GM12878 (cell line): ENCODE data around the gene CRYBA1. TPM values are rescaled to one million over a fixed set of nuclear protein-coding genes. Genes with fewer than 3 reads are reported as not detected.
A peak's percentile ranks its signal among the peaks of the same experiment; 100 is the strongest.

Experiments used
- ASH2L ChIP-seq: fragments of 300-600, 200-600 bp; sonication (generic); IDR thresholded peaks from 2 replicates; pipeline ENCODE4 v1.6.1; 2017; ENCODE audit warnings: low read depth, mild to moderate bottlenecking, borderline replicate concordance
- CHD4 ChIP-seq: fragments of 200-600 bp; sonication (generic); IDR thresholded peaks from 2 replicates; pipeline ENCODE4 v1.6.1; 2016; ENCODE audit warnings: mild to moderate bottlenecking
- E4F1 ChIP-seq: fragments of 450-650 bp; IDR thresholded peaks from 2 replicates; pipeline ENCODE4 v1.6.1; 2018; ENCODE audit warnings: borderline replicate concordance, mild to moderate bottlenecking; ENCODE audit not compliant: partially characterized antibody
- ELK1 ChIP-seq: IDR thresholded peaks from 2 replicates; pipeline ENCODE4 v1.6.1; 2012; ENCODE audit warnings: low read depth, low read length, improper control_type of control experiment
- EP300 ChIP-seq, 2 experiments: fragments of 150-350 bp in 1 of 2; IDR thresholded peaks; 2 replicates each; pipeline ENCODE4 v1.6.1; 2011 to 2012; ENCODE audit warnings: low read depth in 2 of 2, low read length in 2 of 2, borderline replicate concordance in 1 of 2, improper control_type of control experiment in 1 of 2, inconsistent platforms in 1 of 2; ENCODE audit not compliant: control insufficient read depth in 1 of 2
- HDGF ChIP-seq: fragments of 450-650 bp; IDR thresholded peaks from 2 replicates; pipeline ENCODE4 v1.6.1; 2016; ENCODE audit warnings: antibody characterized with exemption
- JUNB ChIP-seq: IDR thresholded peaks from 2 replicates; pipeline ENCODE4 v1.6.1; 2016; ENCODE audit warnings: antibody characterized with exemption, mild to moderate bottlenecking
- NBN ChIP-seq: fragments of 450-650 bp; IDR thresholded peaks from 2 replicates; pipeline ENCODE4 v1.6.1; 2016
- NRF1 ChIP-seq: conservative IDR thresholded peaks from 2 replicates; pipeline ENCODE4 v1.6.1; 2011; ENCODE audit warnings: mild to moderate bottlenecking, low read depth, low read length, improper control_type of control experiment
- RFX5 ChIP-seq: IDR thresholded peaks from 2 replicates; pipeline ENCODE4 v1.6.1; 2011; ENCODE audit warnings: low read depth, low read length, improper control_type of control experiment
- SMAD5 ChIP-seq: IDR thresholded peaks from 2 replicates; pipeline ENCODE4 v1.6.1; 2016; ENCODE audit warnings: antibody characterized with exemption, low read depth
- SPI1 ChIP-seq: IDR thresholded peaks from 2 replicates; pipeline ENCODE4 v1.6.1; 2011; ENCODE audit warnings: low read depth, mild to moderate bottlenecking, low read length, moderate library complexity, borderline replicate concordance; ENCODE audit not compliant: insufficient read depth
- STAT3 ChIP-seq: IDR thresholded peaks from 2 replicates; pipeline ENCODE4 v1.6.1; 2011; ENCODE audit warnings: low read depth, low read length, improper control_type of control experiment
- SUZ12 ChIP-seq: fragments of 200-600 bp; sonication (generic); IDR thresholded peaks from one replicate; pipeline ENCODE4 v1.6.1; 2018; ENCODE audit warnings: antibody characterized with exemption, mild to moderate bottlenecking; ENCODE audit not compliant: unreplicated experiment
- TCF12 ChIP-seq: IDR thresholded peaks from 2 replicates; pipeline ENCODE4 v1.6.1; 2011; ENCODE audit warnings: low read depth, mild to moderate bottlenecking, low read length
- USF1 ChIP-seq: IDR thresholded peaks from 2 replicates; pipeline ENCODE4 v1.6.1; 2011; ENCODE audit warnings: borderline replicate concordance, low read depth, mild to moderate bottlenecking, moderate library complexity, mixed read lengths, low read length; ENCODE audit not compliant: insufficient read depth; ENCODE audit errors: extremely low read length
- ZBTB11 ChIP-seq: fragments of 450-650 bp; formaldehyde crosslinking; IDR thresholded peaks from 2 replicates; pipeline ENCODE4 v1.5.0; 2022; ENCODE audit warnings: mild to moderate bottlenecking, missing genetic modification characterization
- ZNF207 ChIP-seq: fragments of 450-650 bp; IDR thresholded peaks from 2 replicates; pipeline ENCODE4 v1.6.1; 2014; ENCODE audit warnings: antibody characterized with exemption, mild to moderate bottlenecking, borderline replicate concordance
- ZNF274 ChIP-seq: IDR thresholded peaks from one replicate; pipeline ENCODE4 v1.8.0; 2011; ENCODE audit not compliant: insufficient read length, insufficient read depth
- ZNF384 ChIP-seq: IDR thresholded peaks from 2 replicates; pipeline ENCODE4 v1.6.1; 2012; ENCODE audit warnings: low read depth, mild to moderate bottlenecking, low read length, improper control_type of control experiment, borderline replicate concordance
- ZNF622 ChIP-seq: fragments of 450-650 bp; IDR thresholded peaks from 2 replicates; pipeline ENCODE4 v1.6.1; 2017; ENCODE audit warnings: mild to moderate bottlenecking, inconsistent platforms
- polyA plus RNA-seq, 11 experiments: library from polyadenylated mRNA; depleted of rRNA in 4 of 11; unstranded in 6 of 11; stranded (reverse) in 5 of 11; fragments of >200 nt; fragmentation: Nextera tagmentation in 4 of 11; fragmentation: Illumina TruSeq in 1 of 11; extraction: Ambion mirVana in 4 of 11; extraction: Trizol in 1 of 11; gene quantifications; 1 replicate in 1 of 11; 2 replicates in 10 of 11; pipeline versions ENCODE4 v1.2.1 to v1.2.3, GENCODE V29; 2011 to 2016; ENCODE audit warnings: inconsistent platforms in 2 of 11, missing spikeins in 2 of 11, low read depth in 1 of 11
- total RNA-seq, 4 experiments: library from RNA; depleted of rRNA in 3 of 4; stranded (reverse); fragments of >200 nt in 3 of 4; fragmentation: Illumina TruSeq in 1 of 4; extraction: Trizol in 1 of 4; gene quantifications; 2 replicates each; pipeline versions ENCODE4 v1.2.1 to v1.2.3, GENCODE V29; 2013 to 2021

Gene CRYBA1
- total and polyA plus RNA-seq, 10 of the 15 experiments (the other 5 are each of a cell fraction or from before 2014, with no cell fraction given) = not detected

GRCh38 chr17:29292992-29293889 lies 46.6 kb downstream of the CRYBA1 start (continued):
- peak; percentile 53; the same call in 1 of the 2 replicates for TF ChIP-seq ASH2L
- TF ChIP-seq SUZ12 = no peak
- TF ChIP-seq NRF1 = no peak
- TF ChIP-seq SPI1 = no peak
- TF ChIP-seq CHD4 = no peak
- no peak for TF ChIP-seq USF1
- no peak for TF ChIP-seq ZNF207
- TF ChIP-seq NBN = peak; percentile 9; the same call in 1 of the 2 replicates
- no peak for TF ChIP-seq RFX5
- TF ChIP-seq ZNF384 = no peak
- no peak for TF ChIP-seq SMAD5
- no peak for TF ChIP-seq JUNB
- no peak for TF ChIP-seq ZNF622
- no peak for TF ChIP-seq ZNF274
- TF ChIP-seq STAT3 = no peak
- no peak for TF ChIP-seq ZBTB11 (CRISPR knock-in tag)
- TF ChIP-seq TCF12 = no peak
- no peak for TF ChIP-seq EP300 (IDR thresholded peaks at IDR 0.05; ENCODE audit: borderline replicate concordance in 1 of 2, control insufficient read depth in 1 of 2, low read depth in 2 of 2, low read length in 2 of 2)
- TF ChIP-seq HDGF = no peak
- TF ChIP-seq ELK1 = no peak
- no peak for TF ChIP-seq E4F1
